NCI-H526 treated with DMSO at 0.1 percent for 48 hours (cell line): ENCODE measurements around the gene RETREG3.
"Not testable (repeated sequence)": the region's sequence is repeated elsewhere in the genome, so short reads cannot be mapped to it uniquely, and the experiment has no call there.

Experiments
- DNase-seq: peaks from one replicate; lab custom pipeline; 2025; lab: John Stamatoyannopoulos, UW

The RETREG3 gene, protein sequence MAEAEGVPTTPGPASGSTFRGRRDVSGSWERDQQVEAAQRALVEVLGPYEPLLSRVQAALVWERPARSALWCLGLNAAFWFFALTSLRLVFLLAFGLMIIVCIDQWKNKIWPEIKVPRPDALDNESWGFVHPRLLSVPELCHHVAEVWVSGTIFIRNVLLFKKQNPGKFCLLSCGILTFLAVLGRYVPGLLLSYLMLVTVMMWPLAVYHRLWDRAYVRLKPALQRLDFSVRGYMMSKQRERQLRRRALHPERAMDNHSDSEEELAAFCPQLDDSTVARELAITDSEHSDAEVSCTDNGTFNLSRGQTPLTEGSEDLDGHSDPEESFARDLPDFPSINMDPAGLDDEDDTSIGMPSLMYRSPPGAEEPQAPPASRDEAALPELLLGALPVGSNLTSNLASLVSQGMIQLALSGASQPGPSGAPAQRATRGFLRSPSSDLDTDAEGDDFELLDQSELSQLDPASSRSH

DNA sequence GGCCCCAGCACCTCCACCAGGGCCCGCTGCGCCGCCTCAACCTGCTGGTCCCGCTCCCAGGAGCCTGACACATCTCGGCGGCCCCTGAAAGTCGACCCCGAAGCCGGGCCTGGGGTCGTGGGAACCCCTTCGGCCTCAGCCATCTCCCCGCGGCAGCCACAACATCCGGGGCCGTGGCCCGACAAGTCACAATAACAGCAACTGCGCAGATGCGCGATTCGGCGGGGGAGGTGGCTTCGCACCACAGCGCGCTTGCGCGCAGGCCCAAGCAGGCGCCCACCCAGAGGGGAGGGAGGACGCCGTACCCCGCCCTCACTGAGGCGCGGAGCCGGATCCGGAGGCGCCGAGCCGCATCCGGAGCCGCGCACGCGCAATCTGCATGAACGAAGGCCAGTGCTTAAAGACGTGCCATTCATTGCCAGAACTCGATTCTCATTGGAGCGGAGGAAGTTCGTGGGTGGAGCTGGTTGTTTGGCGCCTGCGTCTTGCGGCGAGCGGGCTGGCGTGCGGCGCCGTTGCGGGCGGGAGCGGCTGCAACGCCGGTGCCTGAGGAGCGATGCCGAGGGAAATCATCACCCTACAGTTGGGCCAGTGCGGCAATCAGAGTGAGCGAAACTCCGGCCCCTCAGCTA lies at the start of gene RETREG3, which contains the start of gene TUBG1:
Gene RETREG3, minus strand, starts transcription at position 193 of the 632 bp plus-strand sequence. Its CDS starts 50 bp downstream, at position 143.
Gene TUBG1, plus strand, starts transcription at position 502 of the 632 bp plus-strand sequence. Its CDS starts 55 bp downstream, at position 557.
- DNase-seq, result peak; percentile 98

DNA sequence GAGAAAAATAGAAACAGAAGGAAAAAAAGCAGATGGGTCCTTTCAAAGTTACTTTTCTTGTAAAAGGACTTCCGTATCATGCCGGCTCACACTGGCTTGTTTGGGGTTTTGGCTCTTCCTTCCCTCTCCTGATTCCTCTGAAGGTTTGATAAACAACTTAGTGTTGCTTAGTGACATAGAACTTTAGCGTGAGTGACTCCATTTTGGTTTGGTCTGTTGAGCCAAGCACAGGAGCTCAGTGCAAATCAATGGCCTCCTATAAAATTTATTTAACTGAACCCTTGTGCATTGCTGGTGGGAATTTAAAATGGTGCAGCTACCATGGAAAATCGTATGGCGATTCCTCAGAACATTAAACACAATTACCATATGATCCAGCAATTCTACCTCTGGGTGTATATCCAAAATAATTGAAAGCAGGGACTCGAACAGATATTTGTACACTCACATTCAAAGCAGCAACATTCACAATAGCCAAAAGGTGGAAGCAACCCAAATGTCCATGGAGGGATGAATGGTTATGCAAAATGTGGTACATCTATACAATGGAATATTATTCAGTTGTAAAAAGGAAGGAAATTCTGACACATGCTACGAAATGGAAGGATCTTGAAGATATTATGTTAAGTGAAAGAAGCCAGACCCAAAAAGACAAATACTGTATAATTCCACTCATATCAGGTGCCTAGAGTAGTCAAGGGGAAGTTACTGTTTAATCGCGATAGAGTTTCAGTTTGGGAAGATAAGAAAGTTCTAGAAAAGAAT lies 48.8 kb upstream of the RETREG3 start:
- no peak for DNase-seq

DNA sequence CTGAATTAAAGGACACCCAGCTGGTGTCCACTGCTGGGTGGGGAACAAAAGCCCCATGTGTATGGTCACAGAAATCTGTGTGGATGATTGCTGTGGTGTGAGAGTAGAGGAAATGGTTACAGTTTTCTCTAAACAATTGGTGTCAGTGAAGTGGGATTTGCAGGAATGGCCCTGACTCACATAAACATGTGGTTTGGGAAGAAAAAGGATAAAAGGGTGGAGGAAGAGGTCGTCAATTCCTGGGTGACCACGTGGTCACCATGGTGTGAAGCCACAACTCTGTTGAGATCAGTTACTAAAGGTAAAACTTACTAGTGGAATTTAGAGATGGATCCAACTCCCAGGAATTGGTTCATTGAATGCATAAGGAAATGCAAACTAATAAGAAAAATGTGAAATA lies 46.4 kb upstream of the RETREG3 start:
- no peak for DNase-seq

DNA sequence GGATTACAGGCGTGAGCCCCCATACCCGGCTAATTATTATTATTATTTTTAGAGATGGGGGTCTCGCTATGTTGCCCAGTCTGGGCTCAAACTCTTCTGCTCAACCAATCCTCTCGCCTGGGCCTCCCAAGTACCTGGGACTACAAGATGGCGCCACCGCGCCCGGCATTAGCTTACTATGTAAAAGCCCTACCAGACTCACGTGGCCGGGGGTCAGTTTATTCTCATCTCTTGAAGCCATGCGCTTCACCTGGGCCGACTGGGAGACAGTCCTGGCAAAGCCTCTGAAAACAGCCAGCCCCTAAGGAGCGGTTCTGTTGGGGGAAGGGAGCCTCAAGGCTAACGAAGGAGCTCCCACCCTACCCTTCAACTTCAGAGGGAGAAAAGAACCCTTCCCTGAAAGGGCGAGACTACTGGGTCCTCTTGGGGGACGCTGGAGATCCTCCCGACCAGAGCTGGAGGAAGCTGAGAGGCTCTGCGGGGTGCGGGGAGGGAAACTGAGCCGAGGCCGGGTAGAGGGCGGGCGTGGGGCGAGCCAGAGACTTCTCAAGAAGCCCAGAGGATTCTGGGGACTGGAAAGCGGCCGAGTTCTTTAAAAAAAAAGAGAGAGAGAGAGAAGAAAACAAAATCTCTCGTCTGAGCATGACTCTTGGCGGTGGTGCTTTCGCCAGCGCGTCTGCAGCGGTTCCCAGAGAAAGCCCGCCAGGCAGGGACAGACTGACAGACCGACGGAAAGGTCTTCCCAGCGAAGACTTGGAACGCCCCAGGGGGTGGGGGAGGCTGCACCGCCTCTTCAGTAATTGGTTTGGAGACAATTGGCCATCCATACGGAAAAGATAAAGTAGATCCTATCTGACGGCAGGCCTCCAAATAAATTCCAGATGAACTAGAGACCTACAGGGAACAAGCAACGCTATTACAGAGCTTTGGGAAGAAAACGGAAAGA lies 44.3 kb upstream of the RETREG3 start:
- DNase-seq, result no peak

DNA sequence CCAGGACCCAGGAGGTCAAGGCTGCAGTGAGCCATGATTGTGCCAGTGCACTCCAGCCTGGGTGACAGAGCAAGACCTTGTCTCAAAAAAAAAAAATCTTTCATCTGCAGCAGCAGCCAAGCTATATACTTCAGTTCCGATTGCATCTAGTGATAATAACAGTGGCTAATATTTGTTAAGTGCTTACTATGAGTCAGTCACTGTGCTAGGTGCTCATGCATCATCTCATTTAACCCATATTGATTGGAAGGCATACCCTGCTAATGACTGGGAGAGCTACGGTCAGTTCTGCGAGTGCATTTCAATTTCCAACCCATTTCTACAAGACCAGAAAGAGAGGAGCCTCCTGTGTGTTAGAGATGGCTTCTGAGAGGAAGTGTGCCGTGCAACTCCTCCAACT lies 42.2 kb upstream of the RETREG3 start:
- no peak for DNase-seq

DNA sequence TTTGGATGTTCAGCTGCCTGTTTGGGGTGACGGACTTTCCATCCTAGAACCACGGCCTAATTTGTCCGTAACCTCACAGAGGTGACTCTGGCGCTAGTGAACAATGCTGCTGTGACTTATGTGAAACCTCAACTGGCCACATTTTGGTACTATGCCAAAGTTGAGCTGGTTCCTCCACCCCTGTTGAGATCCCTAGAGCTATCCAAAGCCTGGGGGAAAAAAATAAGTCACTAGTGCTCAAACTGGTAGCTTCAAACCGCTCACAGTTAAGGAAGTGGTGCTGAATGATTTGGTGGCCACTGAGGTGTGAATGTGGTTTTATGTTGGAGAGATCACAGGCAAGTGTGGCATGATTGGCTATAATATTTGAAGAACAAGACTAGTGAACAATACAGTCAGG lies 38.6 kb upstream of the RETREG3 start:
- no peak for DNase-seq

DNA sequence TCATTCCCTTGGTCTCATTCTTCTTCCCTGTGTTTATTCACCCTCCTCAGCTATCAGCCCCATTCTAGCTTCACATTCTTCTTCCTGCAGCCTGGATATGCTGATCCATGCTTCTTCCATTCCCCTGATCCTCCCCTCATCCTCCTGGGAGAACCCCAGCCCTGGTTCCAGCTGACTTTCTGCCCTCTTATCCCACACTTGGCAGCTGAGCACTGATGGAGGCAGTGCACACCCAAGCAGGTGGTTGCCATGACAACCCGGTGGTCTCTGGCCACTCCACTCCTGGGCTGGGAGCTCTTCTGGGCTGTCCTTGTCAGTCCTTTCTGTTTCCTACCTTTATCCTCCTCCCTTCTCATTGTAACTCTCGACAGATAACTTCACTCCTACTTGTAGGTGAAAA lies 33.2 kb upstream of the RETREG3 start:
- no peak for DNase-seq

DNA sequence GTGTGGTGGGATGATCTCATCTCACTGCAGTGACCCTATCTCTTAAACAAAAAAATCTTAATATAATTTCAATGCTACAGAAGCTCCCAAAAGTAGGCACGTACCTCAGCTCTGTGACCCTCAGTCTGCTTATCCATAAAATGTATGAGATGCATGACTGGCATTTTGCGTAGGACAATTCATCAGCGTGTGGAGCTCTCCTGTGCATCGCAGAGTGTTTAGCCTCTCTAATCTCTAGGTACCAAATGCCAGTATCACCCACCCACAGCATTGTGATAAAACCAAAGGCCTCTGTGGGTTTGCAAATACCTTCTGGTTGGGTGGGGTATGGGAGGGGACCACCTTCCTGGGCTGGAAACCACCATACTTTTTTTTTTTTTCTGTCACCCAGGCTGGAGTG lies 30.9 kb upstream of the RETREG3 start:
- no peak for DNase-seq

DNA sequence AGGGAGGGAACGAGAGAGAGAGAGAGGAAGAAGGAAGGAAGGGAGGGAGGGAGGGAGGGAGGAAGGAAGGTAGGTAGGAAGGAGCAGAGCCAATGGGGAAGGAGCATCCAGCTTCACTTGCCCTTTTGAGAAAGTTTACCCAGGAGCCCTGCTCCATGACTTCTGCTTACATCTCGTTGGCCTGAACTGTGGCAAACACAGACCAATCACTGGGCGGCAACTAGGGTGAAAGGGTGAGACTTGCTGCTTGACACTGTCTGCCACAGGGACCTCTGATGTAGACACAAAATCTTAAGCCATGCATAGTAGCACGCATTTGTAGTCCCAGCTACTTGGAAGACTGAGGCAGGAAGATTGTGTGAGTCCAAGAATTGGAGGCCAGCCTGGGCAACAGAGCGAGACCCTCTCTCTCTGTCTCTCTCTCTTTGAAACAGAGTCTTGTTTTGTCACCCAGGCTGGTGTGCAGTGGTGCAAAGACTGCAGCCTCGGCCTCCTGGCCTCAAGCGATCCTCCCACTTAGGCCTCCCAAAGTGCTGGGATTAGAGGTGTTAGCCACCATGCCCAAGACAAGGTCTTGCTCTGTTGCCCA lies 30.4 kb upstream of the RETREG3 start:
- DNase-seq, result no peak

DNA sequence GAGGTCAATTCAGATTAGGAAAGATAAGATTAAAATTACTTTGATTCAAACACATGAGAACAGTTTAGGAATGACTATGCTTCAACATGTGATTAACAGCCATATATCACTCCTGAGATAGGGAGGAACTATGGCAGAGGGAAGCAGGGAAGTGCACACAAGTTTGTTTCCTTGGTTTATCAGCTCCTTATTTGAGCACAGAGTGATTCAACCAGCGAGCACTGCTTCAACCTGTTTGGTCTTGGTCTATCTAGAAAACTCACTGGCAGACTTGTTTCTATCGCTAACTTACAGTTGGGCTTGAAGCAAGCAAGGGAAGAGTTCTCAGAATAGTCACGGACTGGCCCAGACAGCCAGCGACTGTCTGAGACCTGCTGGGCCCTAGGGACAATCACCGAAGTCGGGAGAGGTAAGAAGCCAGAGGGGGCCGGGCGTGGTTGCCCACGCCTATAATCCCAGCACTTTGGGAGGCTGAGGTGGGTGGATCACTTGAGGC lies 23.8 kb upstream of the RETREG3 start:
- no peak for DNase-seq

DNA sequence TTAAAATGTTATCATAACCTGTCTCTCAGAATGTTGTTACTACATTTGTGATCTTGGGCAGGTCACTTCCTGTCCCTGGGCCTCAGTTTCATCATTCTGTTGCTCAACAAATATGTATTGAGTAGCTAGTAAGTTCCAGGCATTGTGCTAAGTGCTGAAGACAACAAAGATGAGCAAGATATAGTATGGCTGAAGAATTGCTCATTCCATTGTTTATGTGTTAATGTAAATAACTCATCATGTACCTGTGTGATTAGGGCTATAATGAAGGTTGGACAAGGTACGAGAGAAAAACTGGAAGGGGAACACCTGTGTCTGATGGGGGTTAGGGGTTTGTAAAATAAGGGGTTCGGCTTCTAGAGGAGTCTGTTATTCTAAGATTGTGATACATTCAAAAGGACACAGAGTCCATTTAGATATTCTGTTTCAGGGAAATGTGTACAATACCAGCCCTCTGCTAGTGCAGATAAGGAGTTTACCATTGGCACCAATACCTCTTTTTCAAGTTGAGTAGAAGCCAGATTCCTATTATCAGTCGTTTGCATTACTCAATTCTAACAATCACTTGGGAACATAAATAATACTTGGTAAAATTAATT lies 20.3 kb upstream of the RETREG3 start:
- no peak for DNase-seq

DNA sequence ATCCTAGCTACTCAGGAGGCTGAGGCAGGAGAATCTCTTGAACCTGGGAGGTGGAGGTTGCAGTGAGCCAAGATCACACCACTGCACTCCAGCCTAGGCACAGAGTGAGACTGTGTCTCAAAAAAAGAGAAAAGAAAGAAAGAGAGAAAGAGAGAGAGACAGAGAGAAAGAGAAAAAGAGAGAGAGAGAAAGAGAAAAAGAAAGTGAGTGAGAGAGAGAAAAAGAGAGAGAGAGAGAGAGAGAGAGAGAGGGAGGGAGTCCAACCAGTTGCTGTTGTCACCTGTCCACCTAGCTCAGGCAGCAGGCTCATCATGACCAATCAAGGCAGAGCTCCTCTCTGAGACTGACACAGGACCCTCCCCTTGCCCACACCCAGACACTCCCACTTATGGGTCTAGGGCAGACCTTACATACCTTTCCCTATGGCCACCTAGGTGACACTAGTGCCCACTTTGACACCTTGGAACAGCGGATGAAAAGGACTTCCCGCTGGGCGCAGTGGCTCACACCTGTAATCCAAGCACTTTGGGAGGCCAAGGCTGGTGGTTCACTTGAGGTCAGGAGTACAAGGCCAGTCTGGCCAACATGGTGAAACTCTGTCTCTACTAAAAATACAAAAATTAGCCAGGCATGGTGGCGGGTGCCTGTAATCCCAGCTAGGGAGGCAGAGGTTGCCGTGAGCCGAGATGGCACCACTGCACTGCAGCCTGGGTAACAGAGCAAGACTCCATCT lies 18.0 kb upstream of the RETREG3 start:
- not testable (repeated sequence) for DNase-seq

DNA sequence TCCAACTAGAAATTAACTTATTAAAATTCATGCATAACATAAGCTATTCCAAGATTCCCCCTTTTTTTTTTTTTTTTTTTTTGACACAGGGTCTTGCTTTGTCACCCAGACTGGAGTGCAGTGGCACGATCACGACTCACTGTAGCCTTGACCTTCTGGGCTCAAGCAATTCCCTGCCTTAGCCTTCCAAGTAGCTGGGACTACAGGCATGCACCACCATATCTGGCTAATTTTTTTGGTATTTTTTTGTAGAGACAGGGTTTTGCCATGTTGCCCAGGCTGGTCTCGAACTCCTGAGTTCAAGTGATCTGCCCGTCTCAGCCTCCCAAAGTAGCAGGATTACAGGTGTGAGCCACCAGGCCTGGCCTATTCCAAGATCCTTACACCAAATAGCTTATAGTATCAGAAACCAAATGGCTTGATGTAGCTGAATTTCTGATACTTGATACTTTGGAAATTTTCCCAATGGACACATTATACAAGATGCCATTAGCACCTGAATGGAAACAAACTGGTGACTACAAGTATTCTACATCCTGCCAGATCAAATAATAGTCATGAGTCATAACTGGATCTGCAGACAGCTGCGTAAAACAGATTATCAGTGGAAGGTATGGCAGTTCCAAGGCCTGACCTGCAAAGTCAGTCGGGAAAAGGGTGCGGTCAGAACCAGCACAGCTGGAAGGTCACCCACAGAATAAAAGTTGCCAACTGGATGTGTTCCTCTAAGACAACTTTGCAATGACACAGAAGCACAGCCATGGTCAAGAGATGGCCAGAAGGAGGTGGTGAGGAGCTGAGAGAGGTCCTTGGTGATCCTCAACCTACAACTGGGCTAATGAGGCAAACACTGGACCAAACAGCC lies 14.8 kb upstream of the RETREG3 start:
- DNase-seq, result no peak

DNA sequence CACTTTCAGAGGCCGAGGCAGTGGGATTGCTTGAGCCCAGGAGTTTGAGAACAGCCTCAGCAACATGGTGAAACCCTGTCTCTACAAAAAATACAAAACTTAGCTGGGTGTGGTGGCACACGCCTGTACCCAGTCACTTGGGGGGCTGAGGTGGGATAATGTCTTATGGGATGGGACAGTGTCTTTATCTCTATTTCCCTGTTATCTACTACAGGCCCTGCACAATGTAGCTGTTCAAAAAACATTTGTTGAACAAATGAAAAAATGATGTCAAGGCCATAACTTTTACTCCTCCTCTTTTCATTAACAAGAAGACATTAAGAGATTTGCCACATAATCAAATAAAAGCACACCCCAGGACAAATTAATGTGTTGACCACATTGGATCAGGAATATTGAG lies 14.1 kb upstream of the RETREG3 start:
- no peak for DNase-seq

DNA sequence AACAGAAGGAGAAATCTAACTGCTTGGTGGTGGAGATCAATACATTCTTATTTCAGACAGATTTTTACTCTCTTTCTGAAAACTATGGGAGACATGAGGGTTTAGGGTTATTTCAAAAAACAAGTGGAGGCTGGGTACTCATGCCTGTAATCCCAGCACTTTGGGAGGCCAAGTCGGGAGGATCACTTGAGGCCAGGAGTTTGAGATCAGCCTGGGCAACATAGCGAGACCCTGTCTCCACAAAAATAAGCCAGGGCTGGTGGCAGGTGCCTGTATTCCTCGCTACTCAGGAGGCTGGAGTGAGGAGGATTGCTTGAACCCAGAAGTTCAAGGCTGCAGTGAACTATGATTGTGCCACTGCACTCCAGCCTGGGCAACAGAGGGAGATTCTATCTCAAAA lies 12.8 kb upstream of the RETREG3 start:
- not testable (repeated sequence) for DNase-seq

DNA sequence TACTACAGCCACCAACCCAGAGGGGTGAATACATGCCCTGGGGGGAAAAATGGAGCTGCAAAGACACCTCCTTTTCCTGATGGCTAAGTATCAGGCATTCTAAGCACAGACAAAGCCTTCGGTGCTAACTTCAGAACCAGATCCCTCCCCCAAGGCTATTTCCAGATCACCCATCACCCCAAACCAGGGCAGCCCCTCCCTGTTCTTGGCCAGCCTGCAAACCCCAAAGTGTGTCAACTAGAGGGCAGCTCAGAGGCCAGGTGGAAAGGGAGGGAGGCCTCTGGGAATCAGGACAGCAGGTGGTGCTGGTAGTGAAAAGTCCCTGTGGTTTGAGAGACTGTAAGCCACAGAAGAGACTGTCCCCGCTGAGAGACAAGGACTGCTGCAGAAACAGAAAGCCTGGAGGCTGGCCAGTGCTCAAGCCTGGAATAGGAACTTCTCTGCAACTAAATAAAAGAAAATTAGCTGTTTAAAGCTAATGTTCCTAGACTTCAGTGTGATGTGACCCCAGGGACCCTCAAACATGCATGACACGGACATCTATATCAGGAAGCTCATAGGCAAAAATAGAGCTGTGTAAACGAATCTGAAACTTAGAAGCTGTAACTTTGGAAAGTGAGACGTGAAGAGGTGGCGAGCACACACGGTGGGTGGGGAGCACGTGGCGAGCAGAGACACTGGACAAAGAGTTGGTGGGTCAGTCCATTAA lies 9.4 kb upstream of the RETREG3 start:
- DNase-seq, result peak; percentile 42

DNA sequence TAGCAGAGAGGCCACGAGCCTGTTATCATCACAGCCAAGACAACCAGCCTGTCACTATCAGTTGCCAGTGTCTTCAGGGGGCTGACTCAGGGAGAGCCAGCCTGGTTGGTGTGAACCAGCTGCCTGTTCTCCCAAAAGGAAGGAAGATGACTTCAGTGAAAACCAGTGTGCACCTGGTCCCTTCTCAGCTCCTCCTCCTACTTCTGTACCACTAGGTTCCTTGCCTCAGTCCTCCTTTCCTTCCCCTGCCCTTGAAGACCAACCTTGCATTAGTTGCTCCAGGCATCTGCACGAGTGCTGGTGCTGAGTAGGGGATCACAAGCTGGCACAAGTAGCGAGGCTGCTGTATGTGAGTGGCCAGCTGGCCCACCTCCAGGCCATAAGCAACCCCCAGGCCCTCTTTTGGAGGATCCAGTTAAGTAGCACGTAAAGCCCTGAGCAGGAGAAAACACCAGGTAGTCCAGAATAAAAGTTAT lies 8.8 kb upstream of the RETREG3 start:
- DNase-seq, result no peak

DNA sequence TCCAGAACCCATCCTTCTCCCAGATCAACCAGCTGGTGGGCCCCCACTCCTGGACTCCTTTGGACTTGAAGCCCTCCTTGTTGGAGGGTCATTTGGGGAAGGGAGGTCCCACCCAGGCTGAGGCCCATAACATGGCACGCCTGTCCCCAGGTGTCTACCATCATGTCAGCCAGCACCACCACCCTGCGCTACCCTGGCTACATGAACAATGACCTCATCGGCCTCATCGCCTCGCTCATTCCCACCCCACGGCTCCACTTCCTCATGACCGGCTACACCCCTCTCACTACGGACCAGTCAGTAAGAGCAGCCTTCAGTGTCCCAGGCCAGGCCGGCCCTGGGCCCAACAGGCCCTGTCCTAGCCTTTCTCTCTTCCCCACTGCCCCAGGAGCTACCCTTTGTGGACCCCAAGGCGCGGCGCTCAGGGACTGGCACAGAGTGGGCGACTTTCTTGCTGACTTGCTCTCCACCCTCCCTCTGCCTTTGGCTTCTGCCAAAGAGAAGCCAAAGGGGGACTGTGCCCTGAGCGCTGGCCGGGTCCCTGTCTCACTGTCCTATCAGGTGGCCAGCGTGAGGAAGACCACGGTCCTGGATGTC lies 4.6 kb upstream of the RETREG3 start:
- no peak for DNase-seq
